Raji (cell line): ENCODE measurements around the gene CBR4.

Experiments used
- POLR2A ChIP-seq: IDR thresholded peaks from 2 replicates; pipeline ENCODE4 v1.6.1; 2011; ENCODE audit warnings: low read depth, low read length, control low read depth; ENCODE audit not compliant: insufficient read depth

Gene CBR4

GRCh38 chr4:169040559-169041261, 30.7 kb upstream of the CBR4 start:
- no peak for TF ChIP-seq POLR2A

- no peak for TF ChIP-seq POLR2A
Observed at GRCh38 chr4:169039251-169039954, 29.3 kb upstream of the CBR4 start.

- TF ChIP-seq POLR2A, result no peak
Observed at GRCh38 chr4:169037506-169037905, 27.5 kb upstream of the CBR4 start.

GRCh38 chr4:169033660-169034059, 23.6 kb upstream of the CBR4 start:
- TF ChIP-seq POLR2A, result no peak

GRCh38 chr4:169032883-169033645, 23.0 kb upstream of the CBR4 start:
- no peak for TF ChIP-seq POLR2A

DNA sequence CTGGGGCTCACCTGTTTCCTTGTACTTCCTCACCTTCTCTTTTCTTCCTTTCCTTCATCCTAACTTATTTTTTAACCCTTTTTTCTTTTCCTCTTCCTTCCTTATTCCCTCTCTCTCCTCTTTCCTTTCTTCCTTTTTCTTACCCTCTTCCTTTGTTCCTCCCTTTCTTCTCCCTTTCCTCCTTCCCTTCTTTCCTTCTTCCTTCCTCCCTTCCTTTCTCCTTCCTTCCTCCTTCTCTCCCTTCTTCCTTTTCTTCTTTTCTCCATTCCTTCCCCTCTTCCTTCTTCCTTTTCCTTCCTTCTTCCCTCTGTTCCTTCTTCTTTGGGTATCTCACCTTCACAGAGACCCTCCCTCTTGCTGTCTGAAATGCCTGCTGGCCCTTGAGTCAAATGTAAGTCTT, 22.1 kb upstream of the CBR4 start:
- TF ChIP-seq POLR2A, result no peak

DNA sequence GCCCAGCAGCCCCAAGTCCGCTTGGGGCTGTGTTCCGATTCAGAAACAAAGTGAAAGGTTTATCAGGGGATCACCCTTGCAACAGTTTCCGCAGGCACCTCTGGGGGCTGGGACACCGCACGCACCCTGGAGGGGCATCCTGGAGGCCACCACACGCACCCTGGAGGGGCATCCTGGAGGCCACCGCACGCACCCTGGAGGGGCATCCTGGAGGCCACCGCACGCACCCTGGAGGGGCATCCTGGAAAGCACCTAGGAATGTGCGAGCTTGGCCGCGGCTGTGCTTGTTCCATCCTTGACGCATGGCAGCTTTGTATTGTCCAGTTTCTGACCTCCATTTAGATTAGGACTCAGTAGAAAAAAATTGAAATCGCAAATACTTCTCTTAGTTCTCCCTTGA, 21.3 kb upstream of the CBR4 start:
- TF ChIP-seq POLR2A, result no peak

GRCh38 chr4:169030562-169030982, 20.5 kb upstream of the CBR4 start:
- no peak for TF ChIP-seq POLR2A

DNA sequence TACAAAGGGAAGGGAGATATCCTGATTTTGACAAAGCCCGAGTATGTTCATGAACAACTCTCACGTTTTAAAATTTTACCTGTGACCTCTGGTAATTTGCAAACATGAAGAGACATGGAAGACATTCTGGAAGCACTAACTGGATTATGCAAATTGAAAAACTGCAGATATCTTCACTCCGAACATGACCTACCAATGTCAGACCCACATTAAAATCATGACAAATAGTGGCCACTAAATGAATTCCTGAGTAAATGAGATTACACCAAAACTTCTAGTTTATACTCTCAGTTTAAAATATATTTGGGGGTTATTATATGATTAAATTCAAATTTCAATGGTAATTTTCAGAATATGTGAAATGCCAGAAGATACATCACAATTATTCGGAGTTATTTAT, 19.9 kb upstream of the CBR4 start:
- TF ChIP-seq POLR2A, result no peak

DNA sequence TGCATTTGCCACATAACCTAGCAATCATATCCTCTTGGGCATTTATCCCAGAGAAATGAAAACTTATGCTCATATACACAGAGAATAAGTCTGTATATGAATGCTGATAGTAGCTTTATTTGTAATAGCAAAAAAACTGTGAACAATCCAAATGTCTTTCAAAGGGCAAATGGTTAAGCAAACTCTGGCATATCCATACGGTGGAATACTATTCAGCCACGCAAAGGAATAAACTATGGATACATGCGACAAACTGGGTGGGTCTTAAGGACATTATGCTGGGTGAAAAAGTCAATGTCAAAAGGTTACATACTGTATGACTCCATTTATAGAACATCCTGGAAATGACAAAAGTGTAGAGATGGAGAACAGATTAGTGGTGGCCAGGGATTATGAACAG, 17.6 kb upstream of the CBR4 start:
- TF ChIP-seq POLR2A, result no peak

DNA sequence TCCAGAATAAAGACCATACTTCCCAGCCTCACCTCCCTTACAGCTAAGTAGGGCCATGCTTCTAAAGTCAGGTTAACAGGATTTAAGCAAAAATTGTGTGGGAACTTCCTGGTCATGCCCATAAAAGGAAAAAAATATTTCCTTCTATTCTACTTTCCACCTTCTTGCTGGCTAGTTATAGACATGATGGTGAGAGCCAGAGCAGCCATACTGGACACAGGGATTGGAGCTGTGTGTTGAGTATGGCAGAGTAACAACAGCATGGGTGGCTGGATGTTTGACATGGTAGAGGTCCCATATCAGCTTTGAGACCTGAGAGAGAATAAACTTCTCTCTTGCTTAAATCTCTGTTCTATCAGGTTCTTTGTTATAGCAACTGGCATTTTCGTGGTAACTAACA, 15.1 kb upstream of the CBR4 start:
- no peak for TF ChIP-seq POLR2A

- no peak for TF ChIP-seq POLR2A
Observed at GRCh38 chr4:169024762-169025161, 14.7 kb upstream of the CBR4 start.

DNA sequence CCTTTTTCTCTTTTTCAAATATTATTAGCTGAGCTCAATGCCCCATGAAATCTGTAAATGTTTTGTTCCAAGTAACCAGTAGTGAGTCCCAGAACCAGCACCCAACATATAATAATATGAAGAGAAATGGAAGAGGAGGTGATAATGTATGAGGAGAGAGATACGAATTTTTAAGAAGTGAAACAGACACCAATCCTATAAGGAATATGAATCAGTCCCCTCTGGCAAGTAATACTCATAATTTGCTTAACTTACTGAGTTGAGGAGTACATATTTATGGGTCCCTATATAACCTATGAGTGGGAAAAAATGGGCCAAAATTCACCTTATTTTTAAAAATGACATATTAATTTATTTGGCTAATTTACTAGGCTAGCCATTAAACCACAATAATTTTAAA, 8.4 kb upstream of the CBR4 start:
- TF ChIP-seq POLR2A, result no peak

DNA sequence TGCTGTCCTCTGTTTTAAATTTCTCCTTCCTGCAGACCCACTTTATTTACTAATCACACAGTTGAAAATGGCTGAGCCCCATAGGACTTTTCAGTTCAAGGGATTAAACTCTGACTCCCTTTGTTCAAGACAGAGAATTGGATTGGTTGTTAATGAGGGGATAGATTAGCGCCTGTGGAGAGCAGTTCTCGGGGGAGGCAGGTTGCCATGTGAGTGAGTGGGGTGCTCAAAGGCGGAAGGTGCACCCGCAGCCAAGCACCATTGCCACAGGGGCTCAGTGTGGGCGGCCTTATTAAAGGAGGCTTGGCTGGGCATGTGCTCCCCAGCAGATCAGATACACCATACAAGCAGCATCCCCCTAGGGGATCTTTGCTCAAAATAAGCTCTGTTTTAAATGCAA, 7.9 kb upstream of the CBR4 start:
- TF ChIP-seq POLR2A, result no peak

GRCh38 chr4:169015186-169015623, 5.2 kb upstream of the CBR4 start:
- TF ChIP-seq POLR2A, result no peak

DNA sequence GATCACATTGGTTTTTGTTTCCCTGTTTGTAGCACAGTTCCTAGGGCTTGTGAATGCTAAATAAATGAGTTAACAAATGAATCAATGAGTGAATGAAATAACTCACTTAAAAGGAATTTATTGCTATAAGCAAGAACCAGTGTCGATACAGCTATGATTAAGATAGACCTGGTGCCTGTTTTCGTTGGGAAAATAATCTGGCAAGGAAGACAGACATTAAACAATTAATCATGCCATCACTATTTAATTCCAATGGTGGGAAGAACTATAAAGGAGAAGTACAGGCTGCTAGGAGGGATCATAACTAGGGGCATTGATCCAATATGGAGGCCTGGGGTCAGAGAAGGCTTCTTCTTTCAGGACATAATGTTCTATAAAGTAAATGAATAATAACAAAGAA, 4.5 kb upstream of the CBR4 start:
- TF ChIP-seq POLR2A, result no peak
